Measurements from ENCODE around the gene ICE2.

The ICE2 gene

GRCh38 chr15:60372756-60373155 lies 106.2 kb downstream of the ICE2 start:
- Histone ChIP-seq H3K9ac (ENCODE audit: low read length) (no peak overlapping the region), H3K4me1 (ENCODE audit: low read length) (no peaks in the 10 kb centered on the region), H3K4me2 (ENCODE audit: low read length) (no peak overlapping the region), H3K9me3 (ENCODE audit: insufficient read depth, low read length) (no peaks in the 10 kb centered on the region), H3K79me2 (ENCODE audit: low read length) (no peaks in the 10 kb centered on the region), H2AFZ (ENCODE audit: low read depth, low read length) (no peak overlapping the region), H3K27ac (ENCODE audit: low read length) (no peak overlapping the region), H4K20me1 (ENCODE audit: insufficient read depth, low read length) (peaks cover 4% of the 10 kb centered on the region; the same call in 1 of the 2 replicates), H3K27me3 (ENCODE audit: low read depth, low read length) (no peaks in the 10 kb centered on the region), H3K36me3 (replicated peaks; ENCODE audit: low read depth, low read length) (peaks cover 27% of the 10 kb centered on the region), H3K4me3 (ENCODE audit: low read length) (no peak overlapping the region)
- TF ChIP-seq EZH2phosphoT487 (IDR thresholded peaks at IDR 0.05; ENCODE audit: low read depth) = no peak
- TF ChIP-seq CTCF (IDR thresholded peaks at IDR 0.05; ENCODE audit: low read depth, low read length) = no peak

GRCh38 chr15:60372227-60372626 lies 106.7 kb downstream of the ICE2 start:
- no peak overlapping the region for H2AFZ ChIP-seq (ENCODE audit: low read depth, low read length)
- no peak overlapping the region for H3K4me3 ChIP-seq (ENCODE audit: low read length)
- H3K27ac ChIP-seq (ENCODE audit: low read length) = no peak overlapping the region
- no peaks in the 10 kb centered on the region for H3K79me2 ChIP-seq (ENCODE audit: low read length)
- no peak for TF ChIP-seq CTCF (IDR thresholded peaks at IDR 0.05; ENCODE audit: low read depth, low read length)
- no peak for TF ChIP-seq EZH2phosphoT487 (IDR thresholded peaks at IDR 0.05; ENCODE audit: low read depth)
- no peak overlapping the region for H3K9ac ChIP-seq (ENCODE audit: low read length)
- H3K4me1 ChIP-seq (ENCODE audit: low read length) = no peaks in the 10 kb centered on the region
- H3K36me3 ChIP-seq (replicated peaks; ENCODE audit: low read depth, low read length) = peaks cover 27% of the 10 kb centered on the region
- no peaks in the 10 kb centered on the region for H3K27me3 ChIP-seq (ENCODE audit: low read depth, low read length)
- peaks cover 4% of the 10 kb centered on the region; the same call in 1 of the 2 replicates for H4K20me1 ChIP-seq (ENCODE audit: insufficient read depth, low read length)
- H3K4me2 ChIP-seq (ENCODE audit: low read length) = no peak overlapping the region
- H3K9me3 ChIP-seq (ENCODE audit: insufficient read depth, low read length) = no peaks in the 10 kb centered on the region

- Histone ChIP-seq H3K79me2 (ENCODE audit: low read length) (no peaks in the 10 kb centered on the region), H3K9ac (ENCODE audit: low read length) (no peak overlapping the region), H3K4me1 (ENCODE audit: low read length) (no peaks in the 10 kb centered on the region), H2AFZ (ENCODE audit: low read depth, low read length) (no peak overlapping the region), H3K9me3 (ENCODE audit: insufficient read depth, low read length) (no peaks in the 10 kb centered on the region), H3K27me3 (ENCODE audit: low read depth, low read length) (no peaks in the 10 kb centered on the region), H3K4me3 (ENCODE audit: low read length) (no peak overlapping the region), H3K4me2 (ENCODE audit: low read length) (no peak overlapping the region), H4K20me1 (ENCODE audit: insufficient read depth, low read length) (peaks cover 4% of the 10 kb centered on the region; the same call in 1 of the 2 replicates), H3K27ac (ENCODE audit: low read length) (no peak overlapping the region), H3K36me3 (replicated peaks; ENCODE audit: low read depth, low read length) (peaks cover 22% of the 10 kb centered on the region)
- TF ChIP-seq EZH2phosphoT487 (IDR thresholded peaks at IDR 0.05; ENCODE audit: low read depth) (no peak), CTCF (IDR thresholded peaks at IDR 0.05; ENCODE audit: low read depth, low read length) (no peak)
These were observed 107.5 kb downstream of the ICE2 start for GRCh38 chr15:60371175-60372051.

GRCh38 chr15:60370869-60371136 lies 108.1 kb downstream of the ICE2 start:
- TF ChIP-seq CTCF (IDR thresholded peaks at IDR 0.05; ENCODE audit: low read depth, low read length) = no peak
- TF ChIP-seq EZH2phosphoT487 (IDR thresholded peaks at IDR 0.05; ENCODE audit: low read depth) = no peak
- Histone ChIP-seq H3K4me1 (ENCODE audit: low read length) (no peaks in the 10 kb centered on the region), H3K4me3 (ENCODE audit: low read length) (no peak overlapping the region), H3K36me3 (replicated peaks; ENCODE audit: low read depth, low read length) (peaks cover 22% of the 10 kb centered on the region), H2AFZ (ENCODE audit: low read depth, low read length) (no peak overlapping the region), H3K4me2 (ENCODE audit: low read length) (no peak overlapping the region), H3K27ac (ENCODE audit: low read length) (no peak overlapping the region), H3K9me3 (ENCODE audit: insufficient read depth, low read length) (no peaks in the 10 kb centered on the region), H4K20me1 (ENCODE audit: insufficient read depth, low read length) (peaks cover 4% of the 10 kb centered on the region; the same call in 1 of the 2 replicates), H3K27me3 (ENCODE audit: low read depth, low read length) (no peaks in the 10 kb centered on the region), H3K9ac (ENCODE audit: low read length) (no peak overlapping the region), H3K79me2 (ENCODE audit: low read length) (no peaks in the 10 kb centered on the region)
